Right forelimb (tissue), 1 donor: ENCODE results near the gene SCP2D1.

Source experiments
- DNase-seq: peaks from one replicate; pipeline ENCODE4 v3.0.0-alpha.2; 2018

SCP2D1 gene

DNA sequence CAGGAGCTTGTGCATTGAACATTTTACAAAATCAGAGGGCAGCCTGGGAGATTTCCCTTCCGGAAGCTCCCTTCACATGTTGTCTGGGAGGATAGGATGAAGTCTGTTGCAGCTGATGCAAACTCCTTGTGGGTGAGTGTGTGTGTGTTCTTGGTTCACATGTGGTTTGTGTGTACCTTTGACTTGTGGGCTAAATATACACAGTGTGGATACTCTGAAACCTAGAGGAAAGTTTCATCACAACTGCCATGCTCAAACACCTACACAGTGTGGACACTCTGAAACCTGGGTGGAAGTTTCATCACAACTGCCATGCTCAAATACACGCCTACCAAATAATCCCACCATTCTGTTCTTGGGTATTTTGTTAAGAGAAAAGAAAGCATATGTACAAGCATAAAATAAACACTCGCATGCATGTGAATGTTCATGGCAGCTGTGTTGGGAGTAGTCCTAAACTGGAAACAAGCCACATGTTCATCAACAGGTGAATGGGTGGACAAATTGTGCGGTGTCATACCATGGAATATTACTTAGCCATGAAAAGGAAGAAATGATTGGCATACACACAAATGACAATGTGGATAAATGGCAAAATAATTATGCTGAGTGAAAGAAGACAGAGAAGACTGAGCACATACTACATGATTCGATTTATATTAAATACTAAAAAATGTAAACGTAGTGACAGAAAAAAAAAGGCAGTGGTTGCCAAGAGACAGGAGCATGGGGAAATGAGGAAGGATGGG is 1.8 kb downstream of the SCP2D1 start:
- DNase-seq: no peak

DNA sequence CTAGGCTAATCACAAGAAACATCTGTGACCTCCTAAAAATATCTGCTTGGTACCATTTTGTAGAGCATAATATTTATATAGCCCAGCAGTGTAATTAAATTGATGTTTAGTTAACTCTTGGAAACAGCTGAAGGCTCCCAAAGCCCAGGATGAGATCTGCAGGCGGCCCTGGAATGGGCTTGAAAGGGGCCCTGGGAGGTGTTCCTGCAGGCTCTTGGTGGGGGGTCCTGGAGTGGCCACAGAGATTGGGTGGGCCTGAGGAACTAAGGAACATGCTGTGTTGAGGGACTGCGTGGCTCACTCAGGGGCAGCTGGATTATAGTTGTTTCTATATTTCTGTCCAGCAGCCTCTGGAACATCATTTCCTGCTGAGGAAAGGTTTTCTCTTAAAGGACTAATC is 9.2 kb downstream of the SCP2D1 start:
- DNase-seq: no peak

DNA sequence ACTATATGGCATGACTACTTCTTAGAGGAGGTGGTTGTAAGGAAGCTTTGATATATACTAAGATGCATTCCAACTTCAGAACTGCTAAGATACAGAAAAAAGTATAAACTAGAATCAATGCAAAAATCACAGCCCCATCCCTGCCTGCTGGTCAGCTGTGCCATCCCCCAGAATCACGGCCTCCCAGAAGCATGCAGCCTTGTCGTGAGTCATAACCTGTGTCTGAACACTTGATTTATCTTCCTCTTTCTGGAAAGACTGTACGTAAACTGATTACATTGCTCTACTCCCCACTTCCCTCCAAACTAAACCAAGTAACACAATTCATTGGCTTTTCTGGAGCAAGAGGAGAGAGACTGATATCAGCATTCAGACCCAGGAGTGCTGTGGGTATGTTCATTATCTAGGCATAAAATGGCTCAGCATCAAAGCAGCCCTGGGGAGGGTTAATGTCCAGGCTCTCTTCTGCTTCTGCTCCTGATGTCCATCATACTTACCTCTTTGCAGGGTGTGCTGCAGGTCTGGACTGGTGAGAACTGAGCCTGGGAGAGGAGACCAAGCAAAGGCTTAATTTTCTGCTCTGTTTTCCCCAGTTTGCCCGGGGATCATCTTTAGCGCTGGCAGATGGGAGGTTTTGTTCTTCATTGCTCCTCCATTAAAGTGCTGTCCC is 18.4 kb downstream of the SCP2D1 start:
- no peak for DNase-seq

DNA sequence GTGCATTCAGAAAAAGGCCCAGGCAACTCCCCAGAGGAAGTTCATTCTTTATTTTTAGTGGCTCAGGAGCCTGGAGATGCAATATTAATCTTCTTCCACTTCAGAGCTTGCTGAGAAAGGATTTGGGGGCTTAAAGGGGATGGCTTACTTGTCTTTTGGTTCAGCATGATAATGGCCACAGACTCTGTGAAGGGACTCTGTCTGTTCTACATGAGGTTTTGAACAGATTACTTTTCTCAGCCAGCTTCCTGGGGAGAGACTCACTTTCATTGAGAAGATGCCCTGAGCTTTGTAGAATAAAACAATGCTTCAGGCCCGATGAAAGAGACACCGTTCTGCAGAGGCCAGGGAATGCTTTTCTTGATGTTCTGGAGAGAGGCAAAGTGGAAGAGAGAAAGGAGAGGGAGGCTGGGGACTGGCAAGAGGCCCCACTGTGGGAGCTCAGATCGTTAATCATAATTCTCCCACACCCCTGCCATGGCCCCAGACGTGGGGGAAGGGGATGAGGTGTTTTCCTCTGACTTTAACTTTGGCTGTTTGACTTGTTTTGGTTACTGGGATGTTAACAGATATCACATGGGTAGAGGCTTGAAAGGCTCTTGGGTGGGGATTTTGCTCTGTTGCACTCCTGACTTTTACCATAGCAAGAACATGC is 19.1 kb downstream of the SCP2D1 start:
- no peak for DNase-seq

DNA sequence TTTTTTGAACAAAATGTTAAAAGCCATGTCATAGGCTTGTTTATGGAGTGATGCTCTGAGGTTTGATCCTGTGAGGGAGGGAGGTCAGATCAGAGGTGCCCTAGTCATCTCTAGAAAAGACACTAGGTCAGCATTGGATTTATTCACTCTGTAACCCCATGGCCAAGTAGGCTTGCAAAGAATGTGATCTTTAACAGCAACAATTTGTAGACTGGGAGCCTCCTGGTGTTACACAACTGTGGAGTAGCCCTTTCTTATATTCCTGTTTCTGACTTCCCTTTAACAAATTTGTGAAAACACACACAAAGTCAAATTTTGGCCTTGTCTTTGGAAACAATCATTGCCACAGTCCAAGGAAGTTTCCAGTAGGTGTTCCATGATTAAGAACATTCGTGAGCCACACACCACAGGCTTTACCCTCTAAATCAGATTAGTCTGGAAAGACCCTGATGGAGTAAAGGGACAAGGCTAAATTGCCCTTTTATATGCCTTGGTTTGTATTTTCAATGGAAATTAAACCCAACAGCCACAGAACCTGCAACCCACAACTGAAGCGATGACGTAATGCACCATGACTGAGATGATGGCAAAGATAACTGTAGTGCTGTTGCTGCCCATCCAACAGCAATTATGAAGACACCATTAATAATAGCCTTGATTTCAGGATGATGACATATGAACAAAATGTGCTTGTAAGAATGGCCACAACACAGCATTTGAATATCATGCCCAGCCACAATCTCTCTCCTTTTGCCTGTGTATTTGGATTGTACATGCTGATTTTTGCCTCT is 22.1 kb downstream of the SCP2D1 start:
- no peak for DNase-seq

DNA sequence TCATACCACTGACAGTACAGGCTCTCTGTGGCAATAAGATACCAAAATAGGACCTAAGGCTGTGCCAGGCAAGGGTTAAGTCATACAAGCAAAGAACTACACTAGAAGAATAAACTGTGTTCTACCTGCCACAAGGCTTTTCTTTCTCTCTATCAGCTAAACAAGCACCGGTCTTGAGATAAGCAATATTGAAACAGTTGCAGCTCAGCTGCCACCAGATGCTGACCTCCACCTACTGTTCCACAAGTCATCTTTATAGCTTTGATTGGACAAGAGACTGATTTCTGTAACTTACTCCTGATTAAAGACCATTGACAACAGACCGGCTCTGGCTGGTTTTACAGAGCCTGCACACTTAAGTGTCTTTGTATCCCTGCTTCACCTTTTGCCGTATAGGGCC is 24.1 kb downstream of the SCP2D1 start:
- no peak for DNase-seq

DNA sequence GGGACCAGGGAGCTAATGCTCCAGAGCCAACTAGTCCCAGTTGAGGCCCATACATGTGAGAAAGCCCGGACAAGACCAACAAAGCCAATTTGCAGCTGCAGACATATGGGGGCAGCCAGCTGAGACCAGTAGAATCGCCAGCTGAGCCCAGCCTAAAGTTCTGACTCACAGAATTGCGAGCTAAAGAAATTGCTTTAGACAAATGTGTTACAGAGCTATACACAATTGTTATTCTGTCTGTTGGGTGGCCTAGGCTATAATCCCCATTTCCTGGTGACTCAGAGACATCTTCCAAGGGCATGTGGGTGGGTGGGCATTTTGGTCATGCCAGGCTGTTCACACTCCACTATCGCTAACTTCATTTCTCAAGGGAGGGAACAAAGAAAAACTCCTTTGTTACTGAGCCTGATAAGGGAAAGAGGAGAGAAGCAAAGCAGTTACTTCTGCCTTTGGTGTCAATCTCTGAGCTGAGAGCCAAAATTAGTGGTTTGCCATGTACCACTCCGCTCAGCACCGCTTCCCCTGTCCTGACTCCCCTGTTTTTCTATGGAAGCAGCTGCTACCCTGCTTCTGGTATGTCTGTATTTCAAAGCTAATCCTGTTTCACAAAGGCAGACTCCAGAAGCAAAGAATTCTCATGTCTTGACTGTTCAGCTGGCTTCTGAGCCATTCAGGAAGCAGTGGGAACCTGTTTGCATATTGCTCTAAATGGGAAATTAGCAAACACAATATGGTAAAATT is 26.1 kb downstream of the SCP2D1 start:
- no peak for DNase-seq

DNA sequence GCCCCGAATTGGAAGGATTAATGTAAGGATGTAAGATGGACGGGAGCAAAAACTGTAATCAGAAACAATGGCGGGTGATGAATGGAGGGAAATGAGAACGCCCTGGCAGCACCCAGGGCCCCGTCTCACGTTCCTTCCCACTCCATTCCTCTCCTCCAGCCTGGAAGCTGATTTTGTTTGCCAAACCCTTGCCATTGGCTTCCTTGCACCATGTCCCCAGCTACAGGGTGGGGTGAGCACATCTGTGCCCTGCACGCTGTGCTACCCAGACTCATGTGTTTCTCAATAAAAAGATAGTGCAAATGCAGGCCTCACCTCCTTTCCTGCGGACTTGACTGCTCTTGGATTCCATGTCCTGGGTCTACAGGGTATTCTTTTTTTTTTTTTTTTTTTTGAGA is 26.7 kb downstream of the SCP2D1 start:
- no peak for DNase-seq

DNA sequence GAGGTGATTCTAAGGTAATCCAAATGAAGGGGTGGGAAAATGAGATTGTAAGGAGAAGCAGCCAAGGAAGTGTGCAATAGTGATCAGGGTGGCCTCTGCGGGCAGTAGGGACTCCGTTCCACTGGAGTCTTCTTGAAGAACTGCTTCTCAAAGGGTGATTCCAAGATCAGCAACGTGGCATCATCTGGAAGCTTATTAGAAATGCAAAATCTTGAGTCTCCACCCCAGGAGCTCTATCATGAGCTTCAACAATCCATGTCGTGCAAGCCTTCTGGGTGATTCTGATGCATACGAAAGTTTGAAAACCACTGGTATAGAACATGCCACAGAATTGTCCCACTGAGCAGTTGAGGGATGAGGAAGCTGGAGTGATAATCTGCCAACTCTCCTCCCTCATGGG is 31.4 kb downstream of the SCP2D1 start:
- no peak for DNase-seq

DNA sequence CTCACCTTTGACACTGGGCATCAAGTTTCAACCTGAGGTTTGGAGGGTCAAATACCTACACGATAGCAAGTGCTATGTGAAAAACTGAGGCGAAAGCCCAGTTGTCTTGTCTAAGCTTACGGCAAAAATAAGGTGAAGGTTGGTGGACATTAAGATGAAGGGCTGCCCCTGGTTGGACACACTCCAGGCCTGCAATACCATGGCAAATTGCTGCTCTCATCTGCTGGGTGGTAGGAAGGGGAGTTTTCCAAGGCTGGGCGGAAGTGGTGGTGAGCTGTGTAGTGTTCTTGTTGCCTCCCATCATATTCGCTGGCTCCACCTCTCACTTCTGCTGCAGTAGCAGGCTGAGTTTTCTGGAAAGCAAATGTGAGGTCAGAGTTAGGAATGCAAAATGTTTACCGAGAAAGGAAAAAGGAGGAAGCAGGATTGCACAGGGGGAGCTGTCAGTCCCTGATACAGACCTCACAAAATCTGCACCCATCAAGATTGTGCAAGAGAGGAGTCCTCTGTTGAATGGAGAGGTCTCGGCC is 33.7 kb downstream of the SCP2D1 start:
- DNase-seq: no peak

DNA sequence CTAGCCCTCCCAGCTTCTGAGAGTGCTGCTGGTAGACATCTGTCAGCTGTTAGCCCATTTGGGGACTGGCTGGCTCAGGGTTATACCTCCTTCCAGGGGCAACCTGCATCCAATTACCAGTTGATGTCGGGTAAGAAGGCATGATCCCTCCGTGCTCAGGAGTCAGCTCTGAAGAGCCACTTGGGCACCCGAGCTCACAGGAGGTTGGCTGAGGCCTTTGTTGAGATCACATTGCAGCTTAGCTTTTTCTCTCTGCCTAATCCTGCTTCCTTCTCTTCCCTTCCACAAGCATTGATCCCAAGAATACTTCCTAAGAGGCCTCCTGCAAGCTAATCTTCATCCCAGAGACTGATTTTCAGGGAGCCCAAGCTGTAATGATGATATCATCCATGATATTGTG is 35.5 kb downstream of the SCP2D1 start:
- no peak for DNase-seq

DNA sequence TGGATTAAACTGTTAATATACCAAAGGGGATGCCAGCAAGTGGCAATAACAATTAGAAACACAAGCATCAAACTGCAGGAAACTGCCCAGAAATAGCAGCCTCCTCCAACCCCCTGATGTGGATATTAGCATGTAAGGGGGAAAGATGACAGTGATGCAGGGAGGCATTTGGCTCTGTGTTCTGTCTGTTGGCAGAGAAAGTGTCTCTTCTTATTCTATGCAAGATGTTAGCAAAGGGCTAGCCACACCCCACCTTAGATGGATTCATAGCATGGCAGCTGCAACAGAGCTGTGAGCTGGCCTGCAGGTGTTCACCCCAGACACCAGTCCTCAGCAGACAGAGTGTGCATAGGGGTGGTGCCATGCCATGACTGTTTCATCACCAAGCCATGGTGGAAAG is 38.0 kb downstream of the SCP2D1 start:
- no peak for DNase-seq

DNA sequence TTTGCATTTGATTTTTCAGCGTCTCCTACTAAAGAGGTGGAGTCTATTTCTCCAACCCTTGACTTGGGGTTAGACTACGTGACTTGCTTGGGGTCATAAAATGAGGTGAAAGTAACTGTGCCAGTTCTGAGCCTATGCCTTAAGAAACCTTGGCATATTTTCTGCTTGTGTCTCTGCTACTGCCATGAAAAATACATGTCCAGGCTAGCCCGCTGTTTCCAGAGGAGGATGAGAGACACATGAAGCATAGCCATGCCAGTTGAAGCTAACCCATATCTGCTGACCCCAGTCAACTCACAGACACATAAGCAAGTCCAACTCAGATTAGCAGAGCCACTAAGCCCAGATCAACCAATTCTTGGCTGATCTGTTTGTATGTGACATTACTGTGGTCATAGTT is 38.7 kb downstream of the SCP2D1 start:
- no peak for DNase-seq

DNA sequence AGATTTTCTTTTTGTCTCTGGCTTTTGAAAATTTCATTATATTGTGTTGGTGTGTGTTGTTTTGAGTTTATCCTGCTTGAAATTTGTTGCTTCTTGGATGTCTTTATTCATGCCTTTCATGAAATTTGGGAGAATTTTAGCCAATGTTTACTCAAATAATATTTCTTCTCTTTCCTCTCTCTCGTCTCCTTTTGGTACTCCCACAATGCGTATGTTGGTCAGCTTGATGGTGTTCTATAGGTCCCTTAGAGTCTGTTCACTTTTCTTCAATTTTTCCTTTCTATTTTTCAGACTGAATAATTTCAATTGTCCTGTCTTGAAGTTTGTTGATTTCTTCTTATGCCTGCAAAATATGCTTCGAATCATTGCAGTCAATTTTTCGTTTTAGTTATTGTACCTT is 39.6 kb downstream of the SCP2D1 start:
- DNase-seq: no peak

DNA sequence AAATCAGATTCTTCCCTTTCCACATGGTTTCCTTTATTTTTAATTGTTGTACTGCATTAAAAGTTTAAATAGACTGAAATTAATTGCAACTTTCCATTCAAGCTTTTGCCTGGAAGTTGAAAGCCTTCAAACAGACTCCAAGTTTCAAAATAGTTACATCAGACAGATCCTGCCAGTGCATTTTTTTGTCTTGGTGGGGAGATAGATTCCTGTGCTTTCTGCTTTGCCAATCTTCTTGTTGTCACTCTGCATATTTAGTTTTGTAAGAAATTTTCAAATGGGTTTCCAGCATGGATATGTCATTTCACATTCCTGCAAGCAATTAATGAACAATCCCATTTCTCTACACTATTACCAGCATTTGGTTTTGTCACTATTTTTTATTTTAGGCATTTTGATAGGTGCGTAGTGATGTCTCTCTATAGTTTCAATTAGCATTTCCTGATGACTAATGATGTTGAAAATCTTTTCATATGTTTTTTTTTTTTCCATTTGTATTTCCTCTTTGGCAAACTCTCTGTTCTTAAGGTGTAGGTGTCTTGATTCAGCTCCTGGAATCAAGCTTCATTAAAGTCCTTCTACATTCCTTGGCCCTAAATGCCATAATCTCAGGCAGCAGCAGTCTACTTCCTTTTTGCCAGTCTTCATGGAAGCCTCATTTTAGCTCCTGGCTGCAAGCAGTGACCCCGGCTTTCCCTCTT is 40.5 kb downstream of the SCP2D1 start:
- DNase-seq: no peak

DNA sequence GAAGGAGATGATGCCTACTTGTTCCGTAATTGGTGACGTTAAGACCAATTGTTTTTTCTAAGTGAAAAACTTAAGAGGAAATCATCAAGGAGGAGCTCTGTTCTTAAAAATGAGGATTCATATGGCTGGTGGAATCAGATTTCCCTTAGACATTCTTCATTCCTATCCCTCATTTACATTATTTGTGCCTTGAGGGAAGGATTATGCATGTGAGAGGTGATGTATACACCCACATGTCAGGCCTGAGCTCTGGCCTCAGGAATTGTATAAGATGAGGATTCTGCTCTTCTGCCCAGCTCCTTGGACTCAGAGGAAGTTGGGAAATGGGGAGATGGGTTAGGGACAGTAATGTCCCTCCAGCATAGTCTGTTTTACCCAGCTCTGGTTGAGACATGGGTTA is 42.3 kb downstream of the SCP2D1 start:
- DNase-seq: no peak

DNA sequence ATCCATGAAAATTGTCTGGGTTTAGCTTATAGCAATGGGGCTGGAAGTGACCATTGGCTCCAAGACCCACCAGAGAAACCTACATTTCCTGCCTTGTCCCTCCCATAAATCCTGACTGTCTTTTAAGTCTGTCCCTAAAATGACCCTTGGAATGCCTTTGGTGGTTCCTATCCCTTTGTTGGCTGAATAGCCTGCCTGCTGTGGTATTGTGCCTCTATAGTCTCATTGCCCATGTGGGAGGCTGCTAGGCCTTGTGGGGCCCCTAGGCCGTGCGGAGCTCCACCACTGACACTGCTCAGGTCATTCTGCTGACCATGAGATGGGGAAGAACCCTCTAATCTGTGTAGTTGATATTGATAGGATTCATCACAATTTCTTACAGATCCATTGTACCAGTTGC is 43.3 kb downstream of the SCP2D1 start:
- no peak for DNase-seq

DNA sequence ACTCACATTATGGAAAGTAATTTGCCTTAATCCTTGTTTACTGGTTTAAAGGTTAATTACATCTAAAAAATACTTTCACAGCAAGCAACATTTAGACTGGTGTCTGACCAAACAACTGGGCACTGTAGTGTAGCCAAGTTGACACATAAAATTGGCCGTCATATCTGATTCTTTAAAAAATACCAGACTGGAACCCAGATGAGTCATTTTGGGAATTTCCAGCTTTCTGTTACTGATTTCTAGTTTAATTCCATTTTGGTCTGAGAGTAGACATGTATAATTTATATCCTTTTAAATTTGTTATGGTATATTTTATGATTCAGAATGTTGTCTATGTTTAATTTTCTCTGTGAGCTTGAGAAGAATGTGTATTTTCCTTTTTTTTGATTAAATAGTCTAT is 44.1 kb downstream of the SCP2D1 start:
- DNase-seq: no peak

DNA sequence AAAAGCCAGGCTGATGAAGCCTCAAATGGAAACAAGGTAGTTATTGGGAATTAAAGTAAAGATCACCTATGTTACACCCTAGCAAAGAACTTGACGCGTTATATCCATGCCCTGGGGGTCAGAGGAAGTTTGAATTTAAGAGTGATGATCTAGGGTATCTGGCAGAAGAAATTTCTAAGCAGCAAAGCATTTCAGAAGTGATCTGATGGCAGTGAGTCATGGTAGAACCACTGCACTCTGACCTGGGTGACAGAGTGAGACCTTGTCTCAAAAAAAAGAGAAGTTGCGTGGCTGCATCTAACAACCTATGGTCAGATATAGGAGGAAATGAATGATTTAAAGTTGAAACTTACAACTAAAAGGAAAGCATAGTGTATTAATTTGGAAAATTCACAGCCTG is 45.2 kb downstream of the SCP2D1 start:
- DNase-seq: no peak
